HFF-Myc (cell line): ENCODE measurements around the gene FHL3.

Source experiments
- DNase-seq: peaks from one replicate; pipeline ENCODE4 v3.0.0-alpha.2; 2011; ENCODE audit warnings: low read depth; ENCODE audit errors: extremely low read depth
- H3K4me3 ChIP-seq: replicated peaks from 2 replicates; pipeline ENCODE4 v1.5.1; 2011; ENCODE audit warnings: low read depth, mild to moderate bottlenecking, control low read depth, low read length
- TF ChIP-seq, protein P1 (sequence below): IDR thresholded peaks from 2 replicates; pipeline ENCODE4 v1.5.1; 2012; ENCODE audit warnings: mild to moderate bottlenecking, low read depth, low read length, control low read depth; ENCODE audit errors: missing control alignments

Gene FHL3

DNA sequence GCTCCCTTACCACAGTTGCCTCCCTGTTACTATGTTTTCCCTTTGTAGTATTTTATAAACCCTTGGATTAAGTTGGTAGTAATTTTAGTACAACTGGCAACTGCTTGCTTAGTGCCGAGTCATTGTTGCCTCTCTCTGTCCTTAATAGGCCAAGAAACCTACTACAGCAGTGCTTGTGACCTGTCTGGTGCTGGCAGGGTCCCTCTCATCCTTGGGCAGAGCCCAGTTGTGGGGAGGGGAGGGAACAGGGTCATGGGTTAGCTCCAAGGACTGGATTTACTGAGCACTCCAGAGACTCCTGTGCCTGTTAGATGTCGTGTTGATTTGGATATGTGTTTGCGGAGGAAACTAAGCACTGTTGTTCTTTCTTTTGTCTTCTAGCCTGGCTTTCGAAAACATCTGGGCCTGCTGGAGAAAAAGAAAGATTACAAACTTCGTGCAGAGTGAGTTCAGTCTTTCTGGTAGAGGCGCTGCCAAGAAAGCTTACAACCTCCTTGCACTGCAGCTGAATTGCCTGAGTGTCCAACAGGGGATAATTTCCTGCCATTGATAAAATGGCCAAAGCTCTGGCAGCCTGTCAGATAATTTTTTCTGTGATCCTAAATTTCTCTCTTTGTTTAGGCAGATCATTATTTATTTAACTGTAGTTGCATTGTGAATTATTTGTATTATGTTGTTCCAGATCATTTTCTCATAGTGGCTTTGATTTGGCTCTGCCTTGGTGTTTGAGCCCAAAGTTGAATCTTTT, 10.8 kb upstream of the FHL3 start:
- TF ChIP-seq, protein P1, sequence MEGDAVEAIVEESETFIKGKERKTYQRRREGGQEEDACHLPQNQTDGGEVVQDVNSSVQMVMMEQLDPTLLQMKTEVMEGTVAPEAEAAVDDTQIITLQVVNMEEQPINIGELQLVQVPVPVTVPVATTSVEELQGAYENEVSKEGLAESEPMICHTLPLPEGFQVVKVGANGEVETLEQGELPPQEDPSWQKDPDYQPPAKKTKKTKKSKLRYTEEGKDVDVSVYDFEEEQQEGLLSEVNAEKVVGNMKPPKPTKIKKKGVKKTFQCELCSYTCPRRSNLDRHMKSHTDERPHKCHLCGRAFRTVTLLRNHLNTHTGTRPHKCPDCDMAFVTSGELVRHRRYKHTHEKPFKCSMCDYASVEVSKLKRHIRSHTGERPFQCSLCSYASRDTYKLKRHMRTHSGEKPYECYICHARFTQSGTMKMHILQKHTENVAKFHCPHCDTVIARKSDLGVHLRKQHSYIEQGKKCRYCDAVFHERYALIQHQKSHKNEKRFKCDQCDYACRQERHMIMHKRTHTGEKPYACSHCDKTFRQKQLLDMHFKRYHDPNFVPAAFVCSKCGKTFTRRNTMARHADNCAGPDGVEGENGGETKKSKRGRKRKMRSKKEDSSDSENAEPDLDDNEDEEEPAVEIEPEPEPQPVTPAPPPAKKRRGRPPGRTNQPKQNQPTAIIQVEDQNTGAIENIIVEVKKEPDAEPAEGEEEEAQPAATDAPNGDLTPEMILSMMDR = no peak
- no peak overlapping the region for H3K4me3 ChIP-seq
- no peak for DNase-seq

DNA sequence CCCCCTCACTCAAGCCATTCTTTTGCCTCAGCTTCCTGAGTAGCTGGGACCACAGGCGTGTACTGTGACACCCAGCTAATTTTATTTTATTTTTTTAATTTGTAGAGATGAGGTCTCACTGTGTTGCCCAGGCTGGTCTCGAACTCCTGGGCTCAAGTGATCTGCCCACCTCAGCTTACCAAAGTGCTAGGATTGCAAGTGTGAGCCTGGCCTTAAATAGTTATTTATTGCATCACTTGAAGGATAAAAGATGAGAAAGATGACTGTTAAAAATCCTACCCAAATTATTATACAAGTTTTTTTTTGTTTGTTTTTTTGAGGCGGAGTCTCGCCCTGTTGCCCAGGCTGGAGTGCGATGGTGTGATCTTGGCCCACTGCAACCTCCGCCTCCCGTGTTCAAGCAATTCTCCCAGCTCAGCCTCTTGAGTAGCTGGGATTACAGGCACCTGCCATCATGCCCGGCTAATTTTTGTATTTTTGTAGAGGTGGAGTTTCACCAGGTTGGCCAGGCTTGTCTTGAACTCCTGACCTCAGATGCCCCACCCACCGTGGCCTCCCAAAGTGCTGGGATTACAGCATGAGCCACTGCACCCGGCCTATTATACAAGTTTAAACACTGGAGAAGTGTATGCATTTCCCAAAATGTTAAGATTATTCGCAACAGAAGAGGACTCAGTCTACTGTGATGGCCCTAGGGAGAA, 9.6 kb upstream of the FHL3 start:
- peak overlapping the region; percentile 73; the same call in 1 of the 2 replicates for H3K4me3 ChIP-seq
- no peak for DNase-seq
- TF ChIP-seq, protein P1 = no peak

DNA sequence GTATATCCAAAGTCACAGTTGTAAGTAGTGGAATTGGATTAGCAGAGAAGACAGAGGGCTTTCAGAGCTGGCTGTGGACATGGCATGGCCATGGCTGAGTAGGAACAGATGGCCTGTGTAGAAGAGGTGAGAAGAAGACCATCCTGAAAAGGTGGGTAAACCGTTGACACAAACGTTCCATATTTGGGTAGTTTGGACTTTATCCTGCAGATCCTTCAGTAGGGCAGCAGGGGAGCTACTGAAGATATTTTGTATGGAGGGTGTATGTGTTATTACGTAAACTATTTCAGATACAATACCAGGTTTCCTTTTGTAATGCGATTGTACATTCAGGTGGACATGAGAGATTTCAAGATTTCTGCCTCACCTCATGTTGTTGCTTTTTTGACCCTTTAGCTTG, 8.9 kb upstream of the FHL3 start:
- TF ChIP-seq, protein P1 = no peak
- DNase-seq = no peak
- peak overlapping the region; percentile 73 for H3K4me3 ChIP-seq

DNA sequence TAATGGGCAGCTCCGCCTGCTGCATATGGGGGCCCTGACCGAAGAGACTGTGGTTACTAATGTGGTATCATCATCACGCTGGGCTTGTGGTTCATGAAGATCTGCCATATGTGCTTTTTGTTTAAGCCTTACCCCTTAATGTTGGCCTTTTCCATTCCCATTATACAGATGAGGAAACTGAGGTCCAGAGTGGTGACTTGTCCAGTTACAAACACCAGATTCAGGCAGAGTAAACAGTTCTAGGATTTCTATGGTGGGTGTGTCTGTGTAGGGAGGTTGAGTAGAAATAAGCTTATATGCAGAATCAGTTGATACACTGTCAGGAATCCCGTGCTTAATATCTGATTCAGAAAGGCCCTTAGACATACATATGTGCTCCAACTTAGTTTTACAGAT, 7.9 kb upstream of the FHL3 start:
- TF ChIP-seq, protein P1 = no peak
- peak overlapping the region; percentile 73 for H3K4me3 ChIP-seq
- no peak for DNase-seq

DNA sequence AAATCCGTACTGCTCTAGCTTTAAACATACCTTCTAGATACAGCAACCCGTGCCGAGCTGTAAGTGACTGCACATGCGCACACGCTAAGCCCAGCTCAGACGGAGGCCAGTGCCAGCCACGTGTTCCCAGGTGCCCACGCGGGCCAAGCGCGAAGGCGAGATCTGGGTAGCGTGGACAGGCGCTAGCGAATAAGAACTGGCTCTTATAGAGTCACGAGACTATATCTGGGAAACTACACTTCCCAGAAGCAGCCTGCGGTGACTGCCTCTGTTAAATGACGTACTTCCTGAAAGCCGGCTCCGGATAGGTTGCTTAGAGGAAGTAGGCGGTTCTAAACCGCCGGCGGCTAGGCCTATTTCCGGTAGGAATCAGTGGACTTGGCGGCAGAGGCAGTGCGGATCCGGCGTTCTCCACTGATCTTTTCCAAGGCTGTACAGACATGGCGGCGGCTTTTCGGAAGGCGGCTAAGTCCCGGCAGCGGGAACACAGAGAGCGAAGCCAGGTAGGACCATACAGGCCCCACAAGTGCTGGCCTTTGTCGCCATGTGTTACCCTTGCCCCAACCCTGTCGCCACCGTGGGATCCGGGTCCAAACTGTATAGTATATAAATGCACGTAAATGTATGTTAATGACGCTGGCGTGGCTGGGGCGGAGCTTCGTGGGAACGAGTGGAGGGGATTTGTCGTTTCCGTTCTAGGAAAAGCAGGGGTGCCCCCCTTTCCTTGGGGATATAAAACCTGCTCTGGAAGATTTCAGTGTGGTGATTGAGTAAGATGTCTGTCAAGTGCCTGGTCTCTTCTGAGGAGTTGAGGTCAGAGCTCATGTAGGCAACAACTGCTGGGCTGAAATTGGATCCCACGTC, 7.3 kb upstream of the FHL3 start, which contains the start of gene UTP11:
Gene UTP11 (plus strand): TSS at position 372 of the 864 bp plus-strand sequence. CDS start 69 bp downstream, at position 441.
- TF ChIP-seq, protein P1 = no peak
- peak within 1 kb of the TSS; percentile 73 for H3K4me3 ChIP-seq

DNA sequence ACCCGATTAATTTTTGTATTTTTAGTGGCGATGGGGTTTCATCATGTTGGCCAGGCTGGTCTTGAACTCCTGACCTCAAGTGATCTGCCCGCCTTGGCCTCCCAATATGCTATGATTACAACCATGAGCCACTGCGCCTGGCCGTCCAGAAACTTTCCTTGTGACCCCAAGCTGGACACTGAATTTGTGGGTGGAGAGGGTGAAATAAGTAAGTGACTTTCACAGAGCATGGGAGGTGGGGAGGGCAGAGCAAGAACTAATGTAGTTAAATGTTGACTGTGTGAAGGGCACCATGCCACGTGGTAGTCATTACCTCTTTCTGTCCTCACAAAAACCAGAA, 4.5 kb upstream of the FHL3 start:
- H3K4me3 ChIP-seq = no peak overlapping the region
- TF ChIP-seq, protein P1 = no peak
- no peak for DNase-seq

More for the DNA sequence above, 7.3 kb upstream of the FHL3 start, which contains the start of gene UTP11:
- DNase-seq = peak; percentile 98
